Measurements from ENCODE around the gene CDH13.

DNA sequence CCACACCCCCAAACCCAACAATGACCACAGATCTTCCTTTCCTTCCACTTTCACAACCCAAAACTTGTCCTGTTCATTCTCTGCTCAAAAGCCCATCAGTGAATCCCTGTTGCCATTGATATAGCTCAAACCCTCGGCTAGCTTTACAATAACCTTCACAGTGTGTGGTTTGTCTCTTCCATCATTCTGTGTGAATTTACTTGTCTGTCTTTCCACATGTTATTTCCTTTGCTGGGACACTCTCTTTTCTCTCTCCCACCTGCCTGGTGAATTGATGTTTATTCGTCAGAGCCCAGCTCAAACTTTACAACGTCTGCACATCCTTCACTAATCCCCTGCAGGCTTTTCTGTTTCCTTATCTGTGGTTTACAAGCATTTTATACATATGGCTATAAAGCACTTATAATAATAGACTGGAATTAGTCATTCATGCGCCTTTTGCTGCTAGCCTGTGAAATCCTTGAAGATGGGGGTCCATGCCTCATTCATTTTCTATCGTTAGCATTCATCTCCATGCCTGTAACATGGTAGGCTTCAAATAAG lies 114.4 kb downstream of the CDH13 start:
- TF ChIP-seq EZH2 (optimal IDR thresholded peaks at IDR 0.05; ENCODE audit: low read depth, low read length): no peak
- TF ChIP-seq, protein P1, sequence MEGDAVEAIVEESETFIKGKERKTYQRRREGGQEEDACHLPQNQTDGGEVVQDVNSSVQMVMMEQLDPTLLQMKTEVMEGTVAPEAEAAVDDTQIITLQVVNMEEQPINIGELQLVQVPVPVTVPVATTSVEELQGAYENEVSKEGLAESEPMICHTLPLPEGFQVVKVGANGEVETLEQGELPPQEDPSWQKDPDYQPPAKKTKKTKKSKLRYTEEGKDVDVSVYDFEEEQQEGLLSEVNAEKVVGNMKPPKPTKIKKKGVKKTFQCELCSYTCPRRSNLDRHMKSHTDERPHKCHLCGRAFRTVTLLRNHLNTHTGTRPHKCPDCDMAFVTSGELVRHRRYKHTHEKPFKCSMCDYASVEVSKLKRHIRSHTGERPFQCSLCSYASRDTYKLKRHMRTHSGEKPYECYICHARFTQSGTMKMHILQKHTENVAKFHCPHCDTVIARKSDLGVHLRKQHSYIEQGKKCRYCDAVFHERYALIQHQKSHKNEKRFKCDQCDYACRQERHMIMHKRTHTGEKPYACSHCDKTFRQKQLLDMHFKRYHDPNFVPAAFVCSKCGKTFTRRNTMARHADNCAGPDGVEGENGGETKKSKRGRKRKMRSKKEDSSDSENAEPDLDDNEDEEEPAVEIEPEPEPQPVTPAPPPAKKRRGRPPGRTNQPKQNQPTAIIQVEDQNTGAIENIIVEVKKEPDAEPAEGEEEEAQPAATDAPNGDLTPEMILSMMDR (IDR thresholded peaks at IDR 0.05; ENCODE audit: low read length): no peak
